ENCODE data around the gene MESD. TPM values are rescaled to one million over a fixed set of nuclear protein-coding genes. Genes with fewer than 3 reads are reported as not detected.

MESD gene
- total and polyA plus RNA-seq, 4 experiments from 2014 or later = 32.2 to 44.6 (median 39.5) TPM

- Mint-ChIP-seq H3K36me3 (peaks cover 48 to 59% of the 10 kb centered on the region in 2 donors), H3K4me1 (peaks cover 0 to 6% (median 4%) of the 10 kb centered on the region in 4 donors), H3K4me3 (no peak overlapping the region), H3K27ac (peak overlapping the region in 2 of 7 donors; percentile 29 to 66), H3K9me3 (no peaks in the 10 kb centered on the region), H3K27me3 (peaks cover 0 to 2% of the 10 kb centered on the region in 2 donors)
- no peak overlapping the region for H3K4me3 ChIP-seq (ENCODE audit: low read length in 2 of 2)
- no peaks in the 10 kb centered on the region for H3K4me1 ChIP-seq (ENCODE audit: insufficient read depth, low read length)
- no peak for DNase-seq
- H3K36me3 ChIP-seq (ENCODE audit: insufficient read depth, low read length) = peaks cover 8% of the 10 kb centered on the region
- POLR2A ChIA-PET (ENCODE audit: partially characterized antibody) = no interaction called here
- no peak overlapping the region for H3K27ac ChIP-seq (ENCODE audit: low read depth, low read length)
- intact Hi-C loops (cut with micrococcal nuclease) = no loop called here
- CTCF ChIA-PET (ENCODE audit: partially characterized antibody) = interaction anchor here (1.7 kb wide), 1 partner anchor 16 kb away, joined by 8 read pairs; no protein-coding TSS in a partner anchor
- no peaks in the 10 kb centered on the region for H3K9me3 ChIP-seq (ENCODE audit: control insufficient read depth in 1 of 2, low read length in 2 of 2)
- no peaks in the 10 kb centered on the region for H3K27me3 ChIP-seq (ENCODE audit: insufficient read depth, low read length)
Measured at GRCh38 chr15:80953001-80953952, 36.3 kb downstream of the MESD start.

GRCh38 chr15:80951941-80952340 lies 37.7 kb downstream of the MESD start:
- no peaks in the 10 kb centered on the region for H3K4me1 ChIP-seq (ENCODE audit: insufficient read depth, low read length)
- H3K9me3 ChIP-seq (ENCODE audit: control insufficient read depth in 1 of 2, low read length in 2 of 2) = no peaks in the 10 kb centered on the region
- no peak overlapping the region for H3K27ac ChIP-seq (ENCODE audit: low read depth, low read length)
- H3K4me1 Mint-ChIP-seq = peaks cover 0 to 6% (median 3%) of the 10 kb centered on the region in 4 donors
- peaks cover 14% of the 10 kb centered on the region for H3K36me3 ChIP-seq (ENCODE audit: insufficient read depth, low read length)
- H3K4me3 ChIP-seq (ENCODE audit: low read length in 2 of 2) = no peak overlapping the region
- DNase-seq = no peak
- H3K27me3 ChIP-seq (ENCODE audit: insufficient read depth, low read length) = no peaks in the 10 kb centered on the region
- ChIA-PET CTCF (ENCODE audit: partially characterized antibody) (no interaction called here), POLR2A (ENCODE audit: partially characterized antibody) (no interaction called here)
- H3K27ac Mint-ChIP-seq = no peak overlapping the region
- H3K4me3 Mint-ChIP-seq = no peak overlapping the region
- H3K36me3 Mint-ChIP-seq = peaks cover 59 to 64% of the 10 kb centered on the region in 2 donors
- peaks cover 0 to 2% of the 10 kb centered on the region in 2 donors for H3K27me3 Mint-ChIP-seq
- intact Hi-C loops (cut with micrococcal nuclease) = no loop called here
- no peaks in the 10 kb centered on the region for H3K9me3 Mint-ChIP-seq

GRCh38 chr15:80950291-80951078 lies 39.1 kb downstream of the MESD start:
- DNase-seq = no peak
- peaks cover 14% of the 10 kb centered on the region for H3K36me3 ChIP-seq (ENCODE audit: insufficient read depth, low read length)
- peaks cover 0 to 6% (median 2%) of the 10 kb centered on the region in 4 donors for H3K4me1 Mint-ChIP-seq
- no peaks in the 10 kb centered on the region for H3K4me1 ChIP-seq (ENCODE audit: insufficient read depth, low read length)
- H3K9me3 ChIP-seq (ENCODE audit: control insufficient read depth in 1 of 2, low read length in 2 of 2) = no peaks in the 10 kb centered on the region
- H3K27me3 Mint-ChIP-seq = peaks cover 0 to 2% of the 10 kb centered on the region in 2 donors
- no peak overlapping the region for H3K27ac ChIP-seq (ENCODE audit: low read depth, low read length)
- H3K27me3 ChIP-seq (ENCODE audit: insufficient read depth, low read length) = no peaks in the 10 kb centered on the region
- no peaks in the 10 kb centered on the region for H3K9me3 Mint-ChIP-seq
- ChIA-PET CTCF (ENCODE audit: partially characterized antibody) (interaction anchor here (0.5 to 1.6 kb wide), 4 partner anchors 19 to 316 kb away, joined by 3 to 5 read pairs (median 3); no protein-coding TSS in a partner anchor), POLR2A (ENCODE audit: partially characterized antibody) (no interaction called here)
- H3K36me3 Mint-ChIP-seq = peaks cover 68% of the 10 kb centered on the region in 2 donors
- H3K4me3 ChIP-seq (ENCODE audit: low read length in 2 of 2) = no peak overlapping the region
- intact Hi-C loops (cut with micrococcal nuclease) = no loop called here
- H3K4me3 Mint-ChIP-seq = no peak overlapping the region
- no peak overlapping the region for H3K27ac Mint-ChIP-seq

- ChIA-PET CTCF (ENCODE audit: partially characterized antibody) (interaction anchor here (0.5 to 1.6 kb wide), 4 partner anchors 20 to 317 kb away, joined by 3 to 5 read pairs (median 3); no protein-coding TSS in a partner anchor), POLR2A (ENCODE audit: partially characterized antibody) (no interaction called here)
- Histone ChIP-seq H3K27me3 (ENCODE audit: insufficient read depth, low read length) (no peaks in the 10 kb centered on the region), H3K4me3 (ENCODE audit: low read length in 2 of 2) (no peak overlapping the region), H3K9me3 (ENCODE audit: control insufficient read depth in 1 of 2, low read length in 2 of 2) (no peaks in the 10 kb centered on the region), H3K4me1 (ENCODE audit: insufficient read depth, low read length) (no peaks in the 10 kb centered on the region), H3K36me3 (ENCODE audit: insufficient read depth, low read length) (peaks cover 14% of the 10 kb centered on the region), H3K27ac (ENCODE audit: low read depth, low read length) (no peak overlapping the region)
- intact Hi-C loops (cut with micrococcal nuclease) = no loop called here
- H3K27ac Mint-ChIP-seq = no peak overlapping the region
- peaks cover 0 to 2% of the 10 kb centered on the region in 2 donors for H3K27me3 Mint-ChIP-seq
- H3K9me3 Mint-ChIP-seq = no peaks in the 10 kb centered on the region
- no peak overlapping the region for H3K4me3 Mint-ChIP-seq
- peaks cover 0 to 6% (median 2%) of the 10 kb centered on the region in 4 donors for H3K4me1 Mint-ChIP-seq
- H3K36me3 Mint-ChIP-seq = peaks cover 72 to 73% of the 10 kb centered on the region in 2 donors
- no peak for DNase-seq
Measured at GRCh38 chr15:80949756-80950155, 39.9 kb downstream of the MESD start.

- H3K4me1 Mint-ChIP-seq = peaks cover 0 to 6% (median 2%) of the 10 kb centered on the region in 4 donors
Measured at GRCh38 chr15:80948651-80949292, 40.8 kb downstream of the MESD start.

GRCh38 chr15:80946576-80946975 lies 43.0 kb downstream of the MESD start:
- H3K27me3 Mint-ChIP-seq = no peaks in the 10 kb centered on the region
- H3K27me3 ChIP-seq (ENCODE audit: insufficient read depth, low read length) = no peaks in the 10 kb centered on the region
- no peaks in the 10 kb centered on the region for H3K4me1 ChIP-seq (ENCODE audit: insufficient read depth, low read length)
- intact Hi-C loops (cut with micrococcal nuclease) = no loop called here
- H3K27ac Mint-ChIP-seq = no peak overlapping the region
- ChIA-PET POLR2A (ENCODE audit: partially characterized antibody) (no interaction called here), CTCF (ENCODE audit: partially characterized antibody) (no interaction called here)
- H3K36me3 Mint-ChIP-seq = peaks cover 75 to 81% of the 10 kb centered on the region in 2 donors
- no peaks in the 10 kb centered on the region for H3K9me3 Mint-ChIP-seq
- no peaks in the 10 kb centered on the region for H3K4me1 Mint-ChIP-seq
- H3K36me3 ChIP-seq (ENCODE audit: insufficient read depth, low read length) = peaks cover 24% of the 10 kb centered on the region
- H3K4me3 ChIP-seq (ENCODE audit: low read length in 2 of 2) = no peak overlapping the region
- no peak for DNase-seq
- no peak overlapping the region for H3K27ac ChIP-seq (ENCODE audit: low read depth, low read length)
- H3K4me3 Mint-ChIP-seq = peak overlapping the region in 1 of 8 donors; percentile 25
- H3K9me3 ChIP-seq (ENCODE audit: control insufficient read depth in 1 of 2, low read length in 2 of 2) = no peaks in the 10 kb centered on the region

More at GRCh38 chr15:80948651-80949292, 40.8 kb downstream of the MESD start:
- H3K4me3 ChIP-seq (ENCODE audit: low read length in 2 of 2) = no peak overlapping the region
- peaks cover 0 to 2% of the 10 kb centered on the region in 2 donors for H3K27me3 Mint-ChIP-seq
- no peak overlapping the region for H3K4me3 Mint-ChIP-seq
- ChIA-PET POLR2A (ENCODE audit: partially characterized antibody) (no interaction called here), CTCF (ENCODE audit: partially characterized antibody) (no interaction called here)
- DNase-seq = no peak
- no peaks in the 10 kb centered on the region for H3K27me3 ChIP-seq (ENCODE audit: insufficient read depth, low read length)
- no peak overlapping the region for H3K27ac ChIP-seq (ENCODE audit: low read depth, low read length)
- no peaks in the 10 kb centered on the region for H3K9me3 Mint-ChIP-seq
- intact Hi-C loops (cut with micrococcal nuclease) = no loop called here
- no peak overlapping the region for H3K27ac Mint-ChIP-seq
- peaks cover 74 to 80% of the 10 kb centered on the region in 2 donors for H3K36me3 Mint-ChIP-seq
- H3K36me3 ChIP-seq (ENCODE audit: insufficient read depth, low read length) = peaks cover 20% of the 10 kb centered on the region
- H3K4me1 ChIP-seq (ENCODE audit: insufficient read depth, low read length) = no peaks in the 10 kb centered on the region
- no peaks in the 10 kb centered on the region for H3K9me3 ChIP-seq (ENCODE audit: control insufficient read depth in 1 of 2, low read length in 2 of 2)
